GM12864 (cell line): ENCODE measurements around the gene FNDC3B.

ENCODE experiments used
- DNase-seq: peaks from one replicate; pipeline ENCODE4 v3.0.0-alpha.2; 2011; ENCODE audit warnings: low read depth
- H3K4me3 ChIP-seq: 2 replicates; pipeline ENCODE4 v1.5.1; 2011; ENCODE audit warnings: mild to moderate bottlenecking, low read depth, low read length, control low read depth
- CTCF ChIP-seq: IDR thresholded peaks from 2 replicates; pipeline ENCODE4 v1.5.1; 2011; ENCODE audit warnings: low read depth, mild to moderate bottlenecking, moderate library complexity, low read length, control low read depth, inconsistent platforms; ENCODE audit errors: missing control alignments

The FNDC3B gene

GRCh38 chr3:172195407-172195754, 156.0 kb downstream of the FNDC3B start:
- no peak overlapping the region for H3K4me3 ChIP-seq
- no peak for DNase-seq
- TF ChIP-seq CTCF, result no peak

GRCh38 chr3:172197344-172197743, 158.0 kb downstream of the FNDC3B start:
- no peak for DNase-seq
- TF ChIP-seq CTCF, result no peak

GRCh38 chr3:172198428-172198827, 159.1 kb downstream of the FNDC3B start:
- no peak overlapping the region for H3K4me3 ChIP-seq
- no peak for DNase-seq
- no peak for TF ChIP-seq CTCF

More at GRCh38 chr3:172197344-172197743, 158.0 kb downstream of the FNDC3B start:
- H3K4me3 ChIP-seq, result no peak overlapping the region

GRCh38 chr3:172199850-172200369, 160.5 kb downstream of the FNDC3B start:
- no peak for DNase-seq
- TF ChIP-seq CTCF, result no peak
- H3K4me3 ChIP-seq, result no peak overlapping the region

- TF ChIP-seq CTCF, result no peak
- no peak overlapping the region for H3K4me3 ChIP-seq
- no peak for DNase-seq
Measured at GRCh38 chr3:172201136-172201869, 161.9 kb downstream of the FNDC3B start.

GRCh38 chr3:172201870-172202236, 162.5 kb downstream of the FNDC3B start:
- no peak overlapping the region for H3K4me3 ChIP-seq
- no peak for TF ChIP-seq CTCF
- no peak for DNase-seq

GRCh38 chr3:172202797-172203196, 163.4 kb downstream of the FNDC3B start:
- no peak overlapping the region for H3K4me3 ChIP-seq
- TF ChIP-seq CTCF, result no peak
- DNase-seq, result no peak
